AG04450 (cell line): ENCODE results near the gene FBXO41. TPM values are rescaled to one million over a fixed set of nuclear protein-coding genes. Genes with fewer than 3 reads are reported as not detected.

Experiments used
- CTCF ChIA-PET: fragments of 300-600, 350-600 bp; formaldehyde crosslinking; extraction: SDS; loops from one replicate; lab custom pipeline; 2022; ENCODE audit warnings: antibody characterized with exemption, inconsistent platforms; lab: Charles Lee
- POLR2A ChIA-PET: fragments of 350-600 bp; formaldehyde crosslinking; extraction: SDS; loops from one replicate; lab custom pipeline; 2021; ENCODE audit warnings: antibody characterized with exemption, inconsistent platforms; lab: Yijun Ruan, JAX
- DNase-seq: peaks from one replicate; pipeline ENCODE4 v3.0.0-alpha.2; 2011; ENCODE audit warnings: low read depth, low spot score
- H3K27ac ChIP-seq: one replicate; pipeline ENCODE4 v1.5.1; 2012; ENCODE audit warnings: low read depth, low read length, control low read depth
- H3K27me3 ChIP-seq: one replicate; pipeline ENCODE4 v1.6.0; 2012; ENCODE audit warnings: low read length; ENCODE audit not compliant: control insufficient read depth, insufficient read depth
- H3K4me3 ChIP-seq: 2 replicates; pipeline ENCODE4 v1.5.1; 2011; ENCODE audit warnings: mild to moderate bottlenecking, low read depth, low read length, control low read depth
- H3K9me3 ChIP-seq: 2 replicates; pipeline ENCODE4 v1.5.1; 2012; ENCODE audit warnings: low read length; ENCODE audit not compliant: control insufficient read depth, insufficient read depth
- polyA plus RNA-seq: library from polyadenylated mRNA; depleted of rRNA; stranded (reverse); fragments of >200 nt; gene quantifications from 2 replicates; pipeline ENCODE4 v1.2.3, GENCODE V29; 2011
- TF ChIP-seq, protein P1 (sequence below): IDR thresholded peaks from 2 replicates; pipeline ENCODE4 v1.5.1; 2011; ENCODE audit warnings: low read depth, low read length, control low read depth, inconsistent platforms

Gene FBXO41
- polyA plus RNA-seq, 1 experiment, result 2.5 TPM

DNA sequence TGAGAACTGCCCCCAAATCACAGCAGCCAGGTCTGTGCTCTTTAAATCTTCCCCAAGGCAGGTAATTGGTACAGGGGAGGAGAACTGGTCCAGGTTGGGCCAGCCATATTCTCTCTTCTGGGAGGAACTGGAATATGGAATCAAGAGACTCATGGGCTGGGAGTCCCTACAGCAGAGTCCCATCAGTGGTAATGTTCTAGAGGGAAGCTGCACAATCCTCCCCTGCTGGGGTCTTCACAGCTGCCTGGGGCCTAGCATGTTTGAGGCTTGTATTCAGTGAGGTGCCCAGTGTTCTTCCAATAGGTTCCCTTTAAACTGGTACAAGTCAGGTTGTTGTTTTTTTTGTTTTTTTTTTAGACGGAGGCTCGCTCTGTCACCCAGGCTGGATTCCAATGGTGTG, 30.2 kb upstream of the FBXO41 start:
- ChIA-PET CTCF (no interaction called here), POLR2A (no interaction called here)
- TF ChIP-seq, protein P1, sequence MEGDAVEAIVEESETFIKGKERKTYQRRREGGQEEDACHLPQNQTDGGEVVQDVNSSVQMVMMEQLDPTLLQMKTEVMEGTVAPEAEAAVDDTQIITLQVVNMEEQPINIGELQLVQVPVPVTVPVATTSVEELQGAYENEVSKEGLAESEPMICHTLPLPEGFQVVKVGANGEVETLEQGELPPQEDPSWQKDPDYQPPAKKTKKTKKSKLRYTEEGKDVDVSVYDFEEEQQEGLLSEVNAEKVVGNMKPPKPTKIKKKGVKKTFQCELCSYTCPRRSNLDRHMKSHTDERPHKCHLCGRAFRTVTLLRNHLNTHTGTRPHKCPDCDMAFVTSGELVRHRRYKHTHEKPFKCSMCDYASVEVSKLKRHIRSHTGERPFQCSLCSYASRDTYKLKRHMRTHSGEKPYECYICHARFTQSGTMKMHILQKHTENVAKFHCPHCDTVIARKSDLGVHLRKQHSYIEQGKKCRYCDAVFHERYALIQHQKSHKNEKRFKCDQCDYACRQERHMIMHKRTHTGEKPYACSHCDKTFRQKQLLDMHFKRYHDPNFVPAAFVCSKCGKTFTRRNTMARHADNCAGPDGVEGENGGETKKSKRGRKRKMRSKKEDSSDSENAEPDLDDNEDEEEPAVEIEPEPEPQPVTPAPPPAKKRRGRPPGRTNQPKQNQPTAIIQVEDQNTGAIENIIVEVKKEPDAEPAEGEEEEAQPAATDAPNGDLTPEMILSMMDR, result no peak
- no peak overlapping the region for H3K27ac ChIP-seq
- no peak for DNase-seq
- peaks cover 4% of the 10 kb centered on the region for H3K27me3 ChIP-seq
- no peak overlapping the region for H3K4me3 ChIP-seq
- H3K9me3 ChIP-seq, result no peaks in the 10 kb centered on the region

DNA sequence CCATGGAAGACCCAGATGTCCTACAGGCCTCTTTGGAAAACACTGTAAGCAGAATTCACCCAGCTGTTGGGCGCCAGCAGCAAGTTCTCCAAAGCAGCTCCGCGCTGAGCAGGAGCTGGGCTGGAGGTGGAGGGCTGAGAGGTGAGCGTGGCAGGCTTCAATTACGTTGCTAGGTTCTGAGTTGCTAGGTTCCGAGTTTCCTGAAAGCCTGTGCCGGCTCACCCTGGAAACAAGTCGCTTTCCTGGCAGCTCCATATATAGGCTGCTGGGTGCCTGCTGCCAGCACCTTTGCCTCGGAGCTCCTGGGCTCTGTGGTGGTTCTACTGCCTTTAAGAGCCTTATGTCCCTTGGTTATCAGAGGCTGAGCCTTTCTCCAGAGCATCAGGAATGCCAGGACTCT, 23.4 kb upstream of the FBXO41 start:
- Histone ChIP-seq H3K27me3 (peaks cover 12% of the 10 kb centered on the region), H3K4me3 (no peak overlapping the region), H3K27ac (no peak overlapping the region), H3K9me3 (no peaks in the 10 kb centered on the region)
- ChIA-PET POLR2A (no interaction called here), CTCF (interaction anchor here (0.5 kb wide), 1 partner anchor 244 kb away, joined by 3 read pairs; no protein-coding TSS in a partner anchor)
- DNase-seq, result no peak
- TF ChIP-seq, protein P1, result no peak

DNA sequence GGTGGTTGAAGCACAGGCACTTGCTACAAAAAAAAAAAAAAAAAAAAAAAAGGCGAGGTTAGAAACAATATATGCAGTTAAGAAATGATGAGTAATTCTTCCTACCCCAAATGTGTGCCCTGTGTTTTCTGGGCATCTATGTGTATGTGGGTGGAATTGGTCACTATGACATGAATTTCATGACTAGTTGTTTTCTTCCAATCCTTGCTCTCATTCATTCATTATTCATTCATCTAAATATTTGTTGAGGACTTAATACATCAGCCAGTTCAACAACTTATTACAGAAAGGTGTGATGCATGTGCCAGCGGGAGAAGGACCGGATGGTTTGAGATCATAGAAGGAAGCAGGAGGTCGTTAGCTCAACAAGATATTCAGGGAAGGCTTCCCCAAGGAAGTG, 17.4 kb upstream of the FBXO41 start:
- H3K4me3 ChIP-seq, result no peak overlapping the region
- no peak overlapping the region for H3K27ac ChIP-seq
- DNase-seq, result no peak
- POLR2A ChIA-PET, result no interaction called here
- CTCF ChIA-PET, result interaction anchor here (2.2 kb wide), 1 partner anchor 11 kb away, joined by 6 read pairs; no protein-coding TSS in a partner anchor
- TF ChIP-seq, protein P1, result no peak
- peaks cover 31% of the 10 kb centered on the region for H3K27me3 ChIP-seq
- no peaks in the 10 kb centered on the region for H3K9me3 ChIP-seq

DNA sequence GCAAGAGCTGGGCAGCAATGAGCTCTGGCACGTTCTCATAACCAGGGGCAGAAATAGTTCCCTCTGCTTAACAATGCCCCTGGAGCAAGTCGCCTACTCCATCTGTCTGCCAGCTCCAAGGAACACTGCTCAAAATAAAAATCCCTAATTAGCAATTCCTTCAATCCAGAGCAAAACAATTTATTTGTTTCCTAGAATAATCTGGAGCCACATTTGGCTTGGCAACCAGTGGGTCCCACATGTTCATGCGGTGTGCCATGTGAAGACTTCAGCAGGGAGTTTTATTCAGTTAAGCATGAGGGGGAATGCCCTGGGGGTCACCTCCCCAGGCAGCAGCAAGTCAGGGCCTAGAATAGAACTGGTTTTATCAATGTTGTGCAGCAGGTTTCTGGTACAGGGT, 16.6 kb upstream of the FBXO41 start:
- ChIA-PET POLR2A (no interaction called here), CTCF (interaction anchor here (1.3 kb wide), 1 partner anchor 11 kb away, joined by 4 read pairs; no protein-coding TSS in a partner anchor)
- TF ChIP-seq, protein P1, result no peak
- Histone ChIP-seq H3K27ac (no peak overlapping the region), H3K4me3 (no peak overlapping the region), H3K9me3 (no peaks in the 10 kb centered on the region), H3K27me3 (peaks cover 33% of the 10 kb centered on the region)
- DNase-seq, result no peak

DNA sequence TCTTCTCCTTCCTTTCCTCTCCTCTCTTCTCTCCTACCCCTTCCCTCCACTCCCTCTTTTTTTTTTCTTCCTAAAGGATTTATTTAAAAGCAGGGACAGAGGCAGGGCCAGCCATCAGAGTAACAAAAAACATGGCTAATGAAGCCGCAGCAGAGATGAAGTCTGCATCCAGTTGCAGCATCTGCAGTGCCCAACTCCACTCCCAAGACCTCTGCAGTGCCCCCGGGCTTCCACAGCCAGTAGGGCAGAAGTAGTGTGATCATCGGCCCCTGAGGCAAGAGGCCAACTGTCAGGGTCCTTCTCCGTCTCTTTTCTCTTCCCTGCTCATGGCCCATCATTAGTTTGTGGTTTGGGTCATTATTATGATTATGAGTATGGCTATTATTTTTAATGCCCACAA, 13.3 kb upstream of the FBXO41 start:
- CTCF ChIA-PET, result no interaction called here
- Histone ChIP-seq H3K27ac (no peak overlapping the region), H3K4me3 (no peak overlapping the region), H3K27me3 (peaks cover 54% of the 10 kb centered on the region), H3K9me3 (no peaks in the 10 kb centered on the region; the same call in 1 of the 2 replicates)
- no peak for DNase-seq
- POLR2A ChIA-PET, result no interaction called here
- TF ChIP-seq, protein P1, result no peak
